HG03457 (cell line): ENCODE measurements around the gene SCARB1.
A peak's percentile ranks its signal among the peaks of the same experiment; 100 is the strongest.

Source experiments
- ATAC-seq: cut with Tn5 transposase; IDR thresholded peaks from one replicate; pipeline ENCODE4 v1.9.1; 2021; ENCODE audit warnings: moderate number of reproducible peaks; ENCODE audit not compliant: unreplicated experiment

Gene SCARB1

DNA sequence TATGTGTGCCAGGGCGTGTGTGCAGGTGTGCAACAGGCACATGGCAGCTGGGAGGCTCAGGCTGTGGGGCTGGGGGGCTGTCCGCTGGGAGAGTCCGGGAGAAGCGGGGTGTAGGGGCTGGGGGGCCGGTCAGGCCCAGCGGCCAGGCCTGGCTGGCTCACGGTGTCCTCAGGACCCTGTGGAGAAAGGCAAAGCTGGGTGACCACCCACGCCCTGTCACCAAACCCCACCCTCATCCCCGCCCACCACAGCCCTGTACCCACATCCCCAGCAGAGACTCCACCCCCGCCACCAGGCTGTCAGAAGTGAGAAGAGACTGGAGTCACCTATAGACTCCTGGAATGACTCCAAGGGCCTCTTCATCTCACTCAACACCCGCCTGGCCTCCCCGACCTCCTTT is 85.3 kb downstream of the SCARB1 start:
- ATAC-seq: no peak

DNA sequence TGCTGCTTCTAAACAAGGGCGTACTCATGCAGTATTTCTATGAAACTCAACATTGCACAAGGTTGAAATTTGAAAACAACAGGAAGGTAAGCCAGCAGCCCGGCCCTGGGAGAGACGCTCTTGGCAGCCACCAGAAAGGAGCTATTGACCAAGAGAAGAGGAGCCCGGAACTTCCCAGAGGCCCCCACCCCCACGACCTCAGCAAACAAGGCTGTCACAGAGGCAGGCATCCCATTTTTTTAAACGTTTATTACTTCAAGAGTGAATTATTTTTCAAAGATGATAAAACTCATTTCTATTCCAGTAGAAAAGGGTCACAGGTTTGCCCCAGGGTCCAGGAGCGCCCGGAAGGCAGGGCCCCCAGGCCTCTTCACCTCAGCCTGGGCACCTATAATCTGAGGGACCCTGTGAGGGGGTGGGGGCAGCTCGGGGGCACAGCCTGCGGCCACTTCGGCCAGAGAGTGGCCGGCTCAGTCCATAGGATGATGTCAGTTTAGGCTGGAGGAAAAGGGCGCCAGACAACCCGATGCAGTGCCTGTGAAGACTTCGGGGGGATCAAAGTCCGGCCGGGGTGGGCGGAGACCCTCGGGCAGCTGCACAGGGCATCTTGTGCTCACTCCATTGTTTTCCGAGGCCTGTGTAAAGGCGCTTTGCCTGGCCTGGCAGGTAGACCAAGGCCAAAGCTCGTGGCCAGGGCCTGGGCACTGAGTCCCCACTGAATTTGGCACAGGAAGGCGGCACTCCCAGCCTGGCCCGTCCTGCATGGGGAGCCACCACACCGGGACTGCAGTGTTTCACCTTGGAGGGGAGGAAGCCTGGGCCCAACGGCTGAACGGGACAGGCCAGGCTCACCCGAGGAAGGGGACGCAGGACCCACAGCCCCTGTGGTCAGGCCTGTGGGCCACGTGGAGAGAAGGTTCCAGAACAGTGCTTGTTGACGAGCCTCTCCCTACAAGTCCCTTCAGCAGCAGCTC is 86.0 kb downstream of the SCARB1 start:
- ATAC-seq: no peak

DNA sequence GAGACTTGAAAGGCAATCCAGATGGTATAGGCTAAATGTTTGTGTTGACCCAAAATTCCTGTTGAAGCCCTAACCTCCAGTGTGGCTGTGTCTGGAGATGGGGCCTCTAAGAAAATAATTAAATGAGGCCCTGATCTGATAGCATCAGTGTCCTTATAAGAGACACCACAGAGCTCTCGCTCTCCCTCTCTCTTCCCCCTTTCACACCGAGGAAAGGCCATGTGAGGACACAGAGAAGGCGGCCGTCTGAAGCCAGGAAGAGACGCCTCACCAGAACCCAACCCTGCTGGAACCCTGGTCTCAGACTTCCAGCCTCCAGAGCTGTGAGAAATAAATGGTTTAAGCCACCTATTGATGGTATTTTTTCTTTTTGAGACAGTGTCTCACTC is 87.5 kb downstream of the SCARB1 start:
- no peak for ATAC-seq

DNA sequence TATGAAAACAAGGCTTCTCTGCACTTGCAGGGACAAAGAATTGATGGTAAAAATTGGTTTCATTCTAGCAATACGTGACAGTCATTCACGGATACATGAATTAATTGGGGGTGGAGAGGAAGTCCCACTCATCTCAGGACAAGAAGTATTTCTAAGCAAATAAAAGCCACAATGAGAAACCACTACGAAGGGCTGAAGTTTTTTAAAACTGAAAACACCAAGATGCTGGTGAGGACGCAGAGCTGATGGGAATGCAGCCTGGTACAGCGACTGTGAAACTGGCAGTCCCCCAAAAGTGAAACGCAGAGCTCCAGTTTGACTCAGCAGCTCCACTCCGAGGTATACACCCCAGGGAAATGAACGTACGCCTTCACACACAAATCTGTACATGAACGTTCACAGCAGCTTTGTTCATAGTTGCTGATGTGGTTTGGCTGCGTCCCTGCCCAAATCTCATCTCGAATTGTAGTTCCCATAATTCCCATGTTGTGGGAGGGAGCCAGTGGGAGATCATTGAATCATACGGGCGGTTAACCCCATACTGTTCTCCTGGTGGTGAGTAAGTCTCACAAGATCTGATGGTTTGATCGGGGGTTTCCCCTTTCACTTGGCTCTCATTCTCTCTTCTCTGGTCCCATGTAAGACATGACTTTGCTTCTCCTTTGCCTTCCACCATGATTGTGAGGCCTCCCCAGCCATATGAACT is 89.0 kb downstream of the SCARB1 start:
- ATAC-seq: peak; percentile 68

DNA sequence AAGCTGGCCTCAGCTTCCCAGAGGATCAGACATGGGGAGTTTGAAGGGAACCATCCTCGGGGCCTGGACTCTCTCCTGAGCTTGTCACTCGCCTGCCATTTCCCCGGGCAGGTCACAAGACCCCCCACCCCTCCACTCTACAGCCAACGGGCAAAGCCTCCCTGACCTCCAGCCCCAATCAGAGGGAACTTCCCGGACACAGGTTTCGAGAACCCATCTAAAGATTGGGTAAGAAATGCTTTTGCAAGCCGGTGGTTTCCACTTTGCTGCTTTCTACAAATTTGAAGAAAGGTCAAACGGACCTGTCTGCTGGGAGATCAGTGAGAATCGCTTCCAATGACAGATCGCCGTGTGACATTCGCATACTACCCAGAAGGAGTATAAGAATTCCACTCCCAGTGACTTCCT is 89.6 kb downstream of the SCARB1 start:
- peak; percentile 33 for ATAC-seq

DNA sequence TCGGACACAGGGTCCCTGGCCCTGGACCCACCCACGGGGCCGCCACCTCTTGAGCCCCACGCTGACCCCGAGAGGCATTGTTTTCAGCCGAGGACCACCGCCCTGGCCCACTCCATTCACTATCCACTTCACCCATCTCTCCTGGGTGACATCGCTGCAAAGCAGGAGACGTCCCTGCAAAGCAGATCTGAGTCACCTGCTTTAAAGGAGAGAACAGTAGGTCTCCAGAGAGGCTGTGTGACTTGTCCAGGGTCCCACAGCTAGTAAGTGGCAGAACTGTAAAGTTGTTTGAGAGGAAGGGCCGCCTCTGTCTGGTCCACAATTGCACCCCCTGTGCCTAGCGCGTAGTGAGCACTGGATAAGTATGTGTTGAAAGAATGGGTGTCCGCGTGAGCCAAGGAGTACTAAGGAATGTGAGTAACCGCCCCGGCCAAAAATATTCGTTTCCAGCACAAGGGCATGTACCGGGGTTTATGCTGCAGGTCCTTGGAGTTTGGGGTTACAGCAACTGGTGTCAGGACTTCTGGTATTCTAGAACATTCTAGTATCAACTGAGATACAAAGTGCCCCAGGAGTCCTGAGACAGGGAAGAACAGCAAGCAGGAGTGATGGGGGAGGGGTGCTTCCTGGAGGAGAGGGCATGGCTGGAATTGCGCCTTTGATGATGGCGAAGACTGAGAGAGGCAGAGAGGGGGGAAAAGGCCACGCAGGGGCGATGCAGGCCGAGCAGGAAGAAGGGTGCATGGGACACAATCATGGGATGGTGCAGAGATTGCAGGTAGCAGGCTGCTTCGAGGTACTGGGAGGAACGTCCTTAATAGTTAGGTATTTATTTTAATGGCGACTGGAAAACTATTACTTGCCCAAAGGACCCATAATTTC is 91.1 kb downstream of the SCARB1 start:
- no peak for ATAC-seq

DNA sequence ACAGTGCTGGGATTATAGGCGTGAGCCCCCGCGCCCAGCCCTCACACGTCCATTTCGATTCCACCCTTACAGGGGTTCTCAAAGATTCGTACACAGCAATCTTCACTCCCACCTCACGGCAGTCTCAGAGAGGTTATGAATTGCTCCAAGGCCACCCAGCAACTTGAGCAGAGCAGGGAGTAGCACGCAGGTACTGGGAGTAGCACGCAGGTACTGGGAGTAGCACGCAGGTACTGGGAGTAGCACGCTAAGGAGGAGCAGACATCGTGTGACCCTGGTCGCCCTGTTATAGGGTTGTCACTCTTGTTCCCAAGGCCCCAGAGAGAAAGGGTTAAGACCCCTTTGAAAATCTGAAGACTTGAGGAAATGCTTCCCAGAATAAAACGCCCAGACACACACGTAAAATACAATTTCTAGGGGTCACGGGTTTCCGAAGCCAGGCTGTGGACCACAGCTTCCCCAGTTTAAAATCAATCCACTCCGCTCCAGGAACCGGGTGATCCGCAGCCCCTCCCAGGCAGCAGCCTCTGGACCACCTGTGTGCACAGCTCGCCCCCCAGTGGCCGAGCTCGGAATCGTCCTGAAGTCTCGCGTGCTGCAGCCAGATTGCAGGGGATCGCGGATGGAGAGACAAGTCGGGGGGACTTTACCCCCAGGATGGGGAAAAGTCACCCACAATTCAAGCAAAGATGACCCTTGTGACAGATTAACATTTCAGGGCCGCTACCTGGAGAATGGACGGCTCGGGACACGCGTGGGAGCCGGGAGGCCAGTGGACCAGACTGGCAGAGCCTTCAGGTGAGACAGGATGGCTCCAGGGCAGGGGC is 92.0 kb downstream of the SCARB1 start:
- no peak for ATAC-seq

DNA sequence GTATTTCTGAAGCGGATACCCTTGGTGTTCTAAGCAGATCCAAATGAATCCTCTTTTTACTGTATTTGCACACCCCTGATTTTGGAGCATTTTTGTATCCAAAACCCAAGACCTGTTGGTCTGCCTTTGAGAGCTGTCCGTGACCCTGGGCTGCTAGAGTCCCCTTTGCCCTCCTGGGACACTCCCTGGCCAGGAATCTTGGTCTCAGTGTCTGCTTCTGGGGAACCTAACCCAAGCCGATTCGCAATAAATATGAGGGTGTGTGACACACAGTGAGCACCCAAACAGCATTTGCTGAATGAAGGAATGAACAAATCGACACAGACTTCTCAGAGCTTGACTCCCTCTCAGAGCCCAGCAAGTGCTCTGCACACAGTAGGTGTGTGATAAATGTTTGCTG is 92.9 kb downstream of the SCARB1 start:
- ATAC-seq: no peak

DNA sequence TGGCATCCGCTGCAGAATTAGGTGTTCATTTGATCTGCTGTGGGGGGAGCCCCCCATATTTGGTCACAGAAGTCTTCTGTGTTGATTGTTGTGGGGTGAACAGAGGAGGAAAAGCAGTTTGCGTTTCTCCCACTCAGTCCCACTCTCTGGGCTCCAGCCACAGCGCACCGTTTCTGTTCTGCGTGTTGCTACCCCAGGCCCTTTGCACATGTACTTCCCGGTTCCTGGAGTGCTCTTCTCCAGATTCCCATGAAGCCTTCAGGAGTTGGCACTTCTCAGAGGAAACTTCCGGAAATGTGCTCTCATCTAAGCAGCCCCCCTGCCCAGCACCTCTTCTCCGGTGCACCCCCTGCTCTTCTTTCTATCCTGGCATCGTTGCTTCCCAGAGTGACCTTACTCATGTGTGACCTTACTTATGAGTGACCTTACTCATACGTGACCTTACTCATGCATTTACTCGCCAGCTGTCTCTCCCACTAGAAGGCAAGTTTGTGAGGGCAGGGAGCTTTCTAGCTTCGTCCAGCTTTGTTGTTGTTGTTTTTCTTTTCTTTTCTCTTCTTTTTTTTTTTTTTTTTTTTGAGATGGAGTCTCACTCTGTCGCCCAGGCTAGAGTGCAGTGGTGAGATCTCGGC is 93.7 kb downstream of the SCARB1 start:
- ATAC-seq: no peak

DNA sequence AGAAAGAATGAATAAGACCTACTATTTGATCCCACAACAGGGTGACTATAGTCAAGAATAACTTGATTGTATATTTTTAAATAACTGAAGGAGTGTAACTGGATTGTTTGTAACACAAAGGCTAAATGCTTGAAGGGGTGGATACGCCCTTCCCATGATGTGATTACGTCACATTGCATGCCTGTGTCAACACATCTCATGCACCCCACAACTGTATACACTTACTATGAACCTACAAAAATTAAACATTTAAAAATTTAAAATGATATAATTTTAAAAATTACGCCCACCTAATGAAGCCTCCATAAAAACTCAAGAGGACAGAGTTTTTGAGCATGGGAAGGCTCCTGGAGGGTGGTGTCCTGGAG is 94.5 kb downstream of the SCARB1 start:
- no peak for ATAC-seq

DNA sequence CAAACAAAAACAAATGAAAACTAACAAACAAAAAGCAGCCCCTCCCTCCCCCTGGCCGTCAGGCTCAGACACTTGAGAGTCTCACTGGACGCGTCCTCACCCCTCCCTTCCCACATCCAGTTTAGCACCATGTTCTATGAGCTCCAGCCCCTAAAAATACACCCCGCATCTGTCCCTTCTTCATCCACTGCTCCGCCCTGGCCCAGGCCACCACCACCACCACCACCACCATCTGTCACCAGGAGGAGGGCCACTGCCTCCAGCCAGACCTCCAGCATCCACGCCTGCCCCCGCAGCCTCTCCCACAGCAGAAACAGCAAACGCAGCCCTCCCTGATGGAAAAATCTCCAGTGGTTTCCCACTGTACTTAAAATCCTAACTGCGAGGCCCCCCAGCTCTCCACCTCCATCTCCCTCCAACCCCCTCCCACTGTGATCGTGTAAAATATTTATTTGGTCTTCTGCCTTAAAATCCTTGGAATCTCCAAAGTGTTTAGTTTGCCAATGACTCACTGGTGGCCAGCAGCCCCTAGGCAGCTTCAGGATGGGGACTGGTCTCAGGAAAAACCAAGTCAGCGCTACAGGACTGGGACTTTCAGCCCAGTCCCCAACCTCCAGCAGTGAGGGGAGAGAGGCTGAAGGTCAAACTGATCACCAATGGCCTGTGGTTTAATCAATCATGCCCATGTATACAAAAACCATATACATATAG is 95.1 kb downstream of the SCARB1 start:
- no peak for ATAC-seq

DNA sequence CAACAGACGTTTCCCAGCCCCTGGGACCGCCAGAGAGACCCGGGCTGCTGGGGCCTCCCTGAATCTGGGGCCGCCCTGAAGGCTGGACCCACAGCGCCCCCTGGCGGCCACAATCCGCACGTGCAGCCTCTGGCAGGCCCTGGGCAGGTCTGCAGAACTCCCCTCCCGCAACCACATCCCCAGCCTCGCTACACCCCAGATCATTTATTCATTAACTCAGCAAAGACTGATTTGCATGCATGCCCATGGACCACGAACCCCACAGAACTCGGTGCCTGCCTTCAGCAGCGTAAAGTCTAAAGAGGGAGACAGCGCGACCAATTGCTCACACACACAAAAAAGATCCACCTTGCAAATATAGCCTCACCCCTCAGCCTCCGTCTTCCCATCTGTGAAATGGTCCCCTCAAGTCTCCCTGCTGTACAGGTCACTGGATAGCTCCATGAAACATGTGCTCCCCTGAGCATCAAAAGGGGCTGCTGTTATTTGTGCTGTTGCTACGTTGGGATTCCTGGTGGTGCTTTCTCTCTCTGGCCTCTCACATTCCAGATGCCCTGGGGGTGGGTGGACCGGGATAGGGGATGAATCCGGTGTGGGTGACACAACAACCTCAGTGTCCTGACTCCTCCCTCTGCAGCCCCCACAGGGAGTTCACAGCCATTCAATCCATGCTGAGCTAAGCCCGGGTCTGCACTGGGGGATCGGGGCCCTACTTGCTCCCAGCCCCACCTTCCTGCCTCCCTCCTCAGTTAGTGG is 96.4 kb downstream of the SCARB1 start:
- peak; percentile 53 for ATAC-seq

DNA sequence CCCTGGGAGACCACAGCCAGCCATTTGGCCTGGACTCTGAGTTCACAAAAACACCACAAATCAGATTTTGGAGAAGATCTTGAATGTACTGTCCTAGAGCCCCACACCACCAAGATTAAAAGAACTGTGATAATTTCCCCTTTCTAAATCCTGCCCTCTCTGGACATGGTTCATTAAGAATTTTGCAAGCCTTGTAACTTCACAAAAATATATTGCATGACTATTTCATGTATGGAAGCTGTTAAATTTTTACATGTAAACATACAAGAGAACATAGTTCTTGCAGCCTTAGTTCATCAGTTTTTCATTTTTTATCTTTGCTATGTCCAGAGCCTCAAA is 97.0 kb downstream of the SCARB1 start:
- no peak for ATAC-seq

DNA sequence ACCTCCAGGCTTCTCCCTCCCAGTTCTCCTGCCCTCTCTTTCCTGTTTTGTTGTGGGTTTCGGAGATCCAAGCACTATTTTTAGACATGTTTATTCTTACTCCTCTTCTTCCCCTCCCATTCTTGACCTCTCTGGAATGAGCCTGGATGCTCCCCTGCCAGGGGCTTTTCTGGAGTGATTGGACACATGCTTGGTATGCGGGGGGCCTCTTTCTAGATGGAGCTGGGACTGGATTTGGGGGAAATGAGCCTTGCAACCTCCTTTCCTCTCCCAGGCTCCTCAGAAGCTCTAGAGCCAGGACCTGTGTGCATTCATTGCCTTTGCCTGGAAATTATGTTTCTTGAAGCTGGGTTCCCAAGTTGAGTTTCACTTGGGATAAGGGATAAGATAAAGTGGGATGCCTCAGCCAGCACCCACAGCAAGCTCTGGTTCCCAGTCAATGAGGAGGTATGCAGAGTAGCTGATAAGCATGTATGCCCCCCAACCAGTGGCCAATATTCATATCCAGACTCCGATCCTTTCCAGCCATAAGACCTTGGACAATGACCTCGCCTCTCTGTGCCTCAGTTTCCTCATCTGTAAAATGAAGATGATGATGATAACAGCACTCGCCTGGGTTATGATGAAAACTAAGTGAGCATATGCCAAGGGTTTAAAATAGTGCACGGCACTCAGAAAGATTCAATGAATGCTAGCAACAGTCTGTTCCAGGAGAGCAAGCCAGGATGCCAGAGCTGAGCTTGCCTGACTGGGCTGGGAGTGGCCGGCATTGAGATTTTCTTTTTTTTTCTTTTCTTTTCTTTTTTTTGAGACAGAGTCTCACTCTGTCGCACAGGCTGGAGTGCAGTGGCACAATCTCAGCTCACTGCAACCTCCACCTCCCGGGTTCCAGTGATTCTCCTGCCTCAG is 97.8 kb downstream of the SCARB1 start:
- ATAC-seq: no peak

DNA sequence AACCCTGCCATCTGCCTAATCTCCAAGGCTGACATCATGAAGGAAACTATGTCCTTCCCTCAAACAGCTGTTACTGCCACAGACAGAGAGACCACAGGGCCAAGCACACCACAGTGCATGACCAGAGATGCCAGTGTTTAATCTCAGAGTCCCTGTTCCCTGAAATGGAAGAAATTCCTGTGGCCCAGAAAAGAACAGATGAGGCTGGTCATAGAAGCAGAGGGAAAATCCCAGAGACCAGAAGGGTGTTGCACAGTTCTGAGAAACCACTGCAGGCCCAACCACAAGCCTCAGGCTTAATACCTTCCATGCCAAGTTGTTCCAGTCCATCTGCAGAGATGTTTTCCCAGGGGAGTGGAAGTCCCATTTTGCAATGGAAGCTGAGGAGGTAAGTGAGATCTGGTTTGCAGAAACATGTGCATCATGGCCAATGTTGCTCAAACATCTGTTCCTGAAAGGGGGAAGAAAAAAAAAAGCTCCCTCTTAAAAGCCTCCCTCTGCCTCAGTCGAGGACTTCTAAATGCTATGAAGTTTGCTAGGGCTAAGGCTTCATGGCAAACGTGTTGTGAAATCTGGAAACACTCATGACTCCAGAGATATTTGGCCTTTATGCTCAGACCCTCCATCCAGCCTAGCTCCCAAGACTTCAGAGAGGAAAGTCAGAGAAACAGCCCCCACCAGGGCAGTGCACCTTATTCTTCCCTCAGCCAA is 98.6 kb downstream of the SCARB1 start:
- ATAC-seq: no peak

DNA sequence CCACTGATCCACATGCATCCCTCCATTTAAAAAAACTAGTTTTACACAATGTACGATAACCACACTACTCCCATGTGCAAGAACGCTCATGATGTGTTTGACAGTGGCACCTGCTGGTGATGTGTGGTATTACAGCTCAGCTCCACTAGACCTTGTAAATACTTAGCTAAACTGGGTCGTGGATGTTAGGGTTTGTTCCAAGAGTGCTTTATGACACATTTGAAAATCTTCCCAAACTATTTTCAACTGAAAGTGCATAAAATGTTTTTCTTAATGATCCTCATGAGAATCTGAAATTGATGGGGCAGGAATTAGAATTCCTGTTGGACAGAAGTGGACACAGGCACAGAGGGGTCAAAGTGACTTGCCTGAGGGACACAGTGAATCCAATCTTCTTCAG is 99.2 kb downstream of the SCARB1 start:
- no peak for ATAC-seq

DNA sequence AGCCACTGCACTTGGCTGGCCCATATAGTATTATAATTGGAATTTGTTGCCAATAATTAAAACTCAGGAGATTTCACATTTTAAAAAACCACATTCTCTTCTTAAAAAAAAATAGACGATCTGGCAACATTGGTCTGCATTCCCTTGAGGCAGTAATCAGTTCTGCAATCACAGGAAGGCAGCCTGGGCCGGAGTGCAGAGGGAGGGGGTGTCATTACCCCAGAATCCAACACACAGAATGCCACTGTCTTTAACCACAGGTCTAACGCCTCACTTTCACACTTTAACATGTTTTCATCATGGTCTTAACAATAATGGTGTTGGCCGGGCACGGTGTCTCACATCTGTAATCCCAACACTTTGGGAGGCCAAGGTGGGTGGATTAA is 100.1 kb downstream of the SCARB1 start:
- ATAC-seq: no peak
